ENCODE measurements around the gene TMEM212. TPM values are rescaled to one million over a fixed set of nuclear protein-coding genes. Genes with fewer than 3 reads are reported as not detected.
A peak's percentile ranks its signal among the peaks of the same experiment; 100 is the strongest.

TMEM212 gene
- total and polyA plus RNA-seq, 2 of the 13 experiments (the other 11 are each of a cell fraction or from before 2014, with no cell fraction given) = not detected

GRCh38 chr3:171883257-171883892 lies 40.2 kb downstream of the TMEM212 start (continued):
- TF ChIP-seq SNAPC4 (CRISPR knock-in tag; IDR thresholded peaks at IDR 0.05) (no peak), TRIM22 (IDR thresholded peaks at IDR 0.05) (no peak), MBNL3 (CRISPR knock-in tag; conservative IDR thresholded peaks at IDR 0.05) (no peak), TFE3 (CRISPR knock-in tag; IDR thresholded peaks at IDR 0.05) (peak; percentile 29; the same call in 1 of the 2 replicates), CSRNP1 (CRISPR knock-in tag; IDR thresholded peaks at IDR 0.05) (no peak), RARA (CRISPR knock-in tag; IDR thresholded peaks at IDR 0.05) (peak; percentile 55), POLR2G (IDR thresholded peaks at IDR 0.05; ENCODE audit: low read depth, low read length) (no peak), MED13 (CRISPR knock-in tag; IDR thresholded peaks at IDR 0.05) (peak; percentile 80; the same call in 1 of the 2 replicates), HNF1A (IDR thresholded peaks at IDR 0.05; ENCODE audit: low read depth) (peak; percentile 98), HNF1A (CRISPR knock-in tag; IDR thresholded peaks at IDR 0.05; ENCODE audit: borderline replicate concordance) (peak; percentile 97), THRA (CRISPR knock-in tag; IDR thresholded peaks at IDR 0.05; ENCODE audit: borderline replicate concordance) (no peak; the same call in 1 of the 2 replicates), ZNF468 (CRISPR knock-in tag; IDR thresholded peaks at IDR 0.05) (no peak)

Data from HepG2 (cell line).